Adipose tissue (tissue), 3 donors: ENCODE results near the gene UNC93B1. TPM values are rescaled to one million over a fixed set of nuclear protein-coding genes. Genes with fewer than 3 reads are reported as not detected.
"Not testable (repeated sequence)": the region's sequence is repeated elsewhere in the genome, so short reads cannot be mapped to it uniquely, and the experiment has no call there.

ENCODE experiments used
- H3K27ac ChIP-seq: one replicate; pipeline ENCODE4 v1.5.1; 2013; ENCODE audit warnings: low read depth, low read length
- WGBS, 3 donors: extraction: QIAGEN DNeasy Blood & Tissue Kit; methylation state at CpG; one replicate each; pipeline ENCODE4 v1.1.7; 2013; 5-methylcytosine and 5-hydroxymethylcytosine counted together
- polyA plus RNA-seq, 3 donors: library from polyadenylated mRNA; stranded (reverse); fragments of 200-250 nt; gene quantifications; one replicate each; pipeline ENCODE4 v1.2.3, GENCODE V29; 2013
- donor health status: healthy with polysubstance abuse.
- donor health status: Bipolar disorder and iron deficiency.
- donor health status: healthy.

The UNC93B1 gene
- polyA plus RNA-seq, 3 donors: 10.7 to 27.1 (median 16.2) TPM

- H3K27ac ChIP-seq: no peak overlapping the region
- WGBS, 3 donors: 81 to 83% (median 82%) methylated on average over 9 of the region's 9 CpGs
Observed at GRCh38 chr11:67998150-67999045, 5.5 kb downstream of the UNC93B1 start.

GRCh38 chr11:67997475-67997921 is 6.4 kb downstream of the UNC93B1 start:
- no peak overlapping the region for H3K27ac ChIP-seq
- 90 to 93% (median 92%) methylated on average over 29 of the region's 29 CpGs for WGBS, 3 donors

- H3K27ac ChIP-seq: no peak overlapping the region
- 64 to 72% (median 66%) methylated on average over 41 of the region's 41 CpGs for WGBS, 3 donors
Observed at GRCh38 chr11:67996622-67997474, 7.0 kb downstream of the UNC93B1 start.

GRCh38 chr11:67996051-67996450 is 7.8 kb downstream of the UNC93B1 start:
- 91 to 93% (median 93%) methylated on average over 13 of the region's 13 CpGs for WGBS, 3 donors

GRCh38 chr11:67995579-67995978 is 8.3 kb downstream of the UNC93B1 start:
- H3K27ac ChIP-seq: not testable (repeated sequence)
- 86 to 90% (median 86%) methylated on average over 11 to 14 of the region's 14 CpGs for WGBS, 3 donors

More at GRCh38 chr11:67996051-67996450, 7.8 kb downstream of the UNC93B1 start:
- H3K27ac ChIP-seq: no peak overlapping the region

GRCh38 chr11:67995129-67995528 is 8.8 kb downstream of the UNC93B1 start:
- not testable (repeated sequence) for H3K27ac ChIP-seq
- 92 to 100% (median 100%) methylated on average over 3 of the region's 3 CpGs for WGBS, 3 donors

GRCh38 chr11:67994387-67994786 is 9.5 kb downstream of the UNC93B1 start:
- 93 to 95% (median 94%) methylated on average over 5 of the region's 5 CpGs for WGBS, 3 donors
- not testable (repeated sequence) for H3K27ac ChIP-seq

GRCh38 chr11:67993821-67994220 is 10.1 kb downstream of the UNC93B1 start:
- WGBS, 3 donors: 24 to 48% (median 39%) methylated on average over 12 of the region's 12 CpGs
- H3K27ac ChIP-seq: not testable (repeated sequence)

GRCh38 chr11:67991347-67992121 is 12.4 kb downstream of the UNC93B1 start:
- 26 to 35% (median 30%) methylated on average over 21 to 64 of the region's 70 CpGs for WGBS, 3 donors
- H3K27ac ChIP-seq: not testable (repeated sequence)

GRCh38 chr11:67990546-67991346 is 13.2 kb downstream of the UNC93B1 start:
- not testable (repeated sequence) for H3K27ac ChIP-seq
- WGBS, 3 donors: 16 to 26% (median 23%) methylated on average over 44 to 45 of the region's 58 CpGs

GRCh38 chr11:67985302-67985701 is 18.6 kb downstream of the UNC93B1 start:
- not testable (repeated sequence) for H3K27ac ChIP-seq
- 75 to 83% (median 76%) methylated on average over 6 of the region's 6 CpGs for WGBS, 3 donors

GRCh38 chr11:67983951-67984350 is 19.9 kb downstream of the UNC93B1 start:
- H3K27ac ChIP-seq: no peak overlapping the region
- WGBS, 3 donors: 78 to 84% (median 80%) methylated on average over 23 to 29 of the region's 29 CpGs

- H3K27ac ChIP-seq: not testable (repeated sequence)
- 75 to 80% (median 76%) methylated on average over 17 of the region's 17 CpGs for WGBS, 3 donors
Observed at GRCh38 chr11:67982255-67982857, 21.5 kb downstream of the UNC93B1 start.

- WGBS, 3 donors: 86 to 95% (median 90%) methylated on average over 10 of the region's 10 CpGs
- not testable (repeated sequence) for H3K27ac ChIP-seq
Observed at GRCh38 chr11:67981226-67981625, 22.7 kb downstream of the UNC93B1 start.

- not testable (repeated sequence) for H3K27ac ChIP-seq
- 32 to 66% (median 65%) methylated on average over 17 of the region's 17 CpGs for WGBS, 3 donors
Observed at GRCh38 chr11:67978766-67979418, 25.0 kb downstream of the UNC93B1 start.

GRCh38 chr11:67974746-67975145 is 29.2 kb downstream of the UNC93B1 start:
- WGBS, 3 donors: 83 to 87% (median 83%) methylated on average over 12 of the region's 12 CpGs

More at GRCh38 chr11:67974746-67975145, 29.2 kb downstream of the UNC93B1 start:
- H3K27ac ChIP-seq: not testable (repeated sequence)
